ENCODE results near the gene MLPH. TPM values are rescaled to one million over a fixed set of nuclear protein-coding genes. Genes with fewer than 3 reads are reported as not detected.

Gene MLPH
- total RNA-seq, 2 donors from 2014 or later, result 0.75 to 1.0 TPM

- WGBS, 2 experiments (ENCODE audit: insufficient coverage in 1 of 2, insufficient read length in 1 of 2), result 94% methylated on average over 8 to 9 of the region's 9 CpGs
- no peak for TF ChIP-seq CTCF (conservative IDR thresholded peaks at IDR 0.05)
- H3K27ac Mint-ChIP-seq, result no peak overlapping the region
- no peaks in the 10 kb centered on the region for H3K36me3 Mint-ChIP-seq (ENCODE audit: low read depth)
- no peaks in the 10 kb centered on the region for H3K9me3 Mint-ChIP-seq
- no peak for DNase-seq
- Histone ChIP-seq H3K9ac (ENCODE audit: extremely low read depth, low read length, poor library complexity, severe bottlenecking) (no peak overlapping the region), H3K36me3 (ENCODE audit: control insufficient read depth, insufficient read depth, low read length) (no peaks in the 10 kb centered on the region), H3K9me3 (ENCODE audit: control insufficient read depth, low read length) (no peaks in the 10 kb centered on the region), H3K4me3 (ENCODE audit: low read length) (no peak overlapping the region), H3K27me3 (ENCODE audit: control insufficient read depth, insufficient read depth, low read length, poor library complexity, severe bottlenecking) (no peaks in the 10 kb centered on the region), H3K4me1 (ENCODE audit: control insufficient read depth, insufficient read depth, low read length) (no peaks in the 10 kb centered on the region), H3K27ac (ENCODE audit: low read depth, low read length) (no peak overlapping the region)
- H3K4me1 Mint-ChIP-seq, result peaks cover 4% of the 10 kb centered on the region
- H3K27me3 Mint-ChIP-seq (ENCODE audit: insufficient read depth), result no peaks in the 10 kb centered on the region
- no peak overlapping the region for H3K4me3 Mint-ChIP-seq
These were observed 26.6 kb downstream of the MLPH start for GRCh38 chr2:237513693-237514092.

GRCh38 chr2:237514474-237515130 lies 27.6 kb downstream of the MLPH start:
- H3K9me3 ChIP-seq (ENCODE audit: control insufficient read depth, low read length), result no peaks in the 10 kb centered on the region
- peaks cover 4% of the 10 kb centered on the region for H3K4me1 Mint-ChIP-seq
- no peak overlapping the region for H3K9ac ChIP-seq (ENCODE audit: extremely low read depth, low read length, poor library complexity, severe bottlenecking)
- no peaks in the 10 kb centered on the region for H3K36me3 ChIP-seq (ENCODE audit: control insufficient read depth, insufficient read depth, low read length)
- no peak overlapping the region for H3K4me3 ChIP-seq (ENCODE audit: low read length)
- H3K27ac Mint-ChIP-seq, result no peak overlapping the region
- 64 to 90% methylated on average over 4 to 6 of the region's 6 CpGs for WGBS, 2 experiments (ENCODE audit: insufficient coverage in 1 of 2, insufficient read length in 1 of 2)
- H3K4me1 ChIP-seq (ENCODE audit: control insufficient read depth, insufficient read depth, low read length), result no peaks in the 10 kb centered on the region
- H3K27me3 ChIP-seq (ENCODE audit: control insufficient read depth, insufficient read depth, low read length, poor library complexity, severe bottlenecking), result no peaks in the 10 kb centered on the region
- H3K36me3 Mint-ChIP-seq (ENCODE audit: low read depth), result no peaks in the 10 kb centered on the region
- H3K27ac ChIP-seq (ENCODE audit: low read depth, low read length), result peak overlapping the region; percentile 36
- H3K4me3 Mint-ChIP-seq, result no peak overlapping the region
- DNase-seq, result no peak
- no peaks in the 10 kb centered on the region for H3K27me3 Mint-ChIP-seq (ENCODE audit: insufficient read depth)
- TF ChIP-seq CTCF (conservative IDR thresholded peaks at IDR 0.05), result no peak
- H3K9me3 Mint-ChIP-seq, result no peaks in the 10 kb centered on the region

GRCh38 chr2:237515166-237515565 lies 28.1 kb downstream of the MLPH start:
- Histone ChIP-seq H3K9ac (ENCODE audit: extremely low read depth, low read length, poor library complexity, severe bottlenecking) (no peak overlapping the region), H3K36me3 (ENCODE audit: control insufficient read depth, insufficient read depth, low read length) (no peaks in the 10 kb centered on the region), H3K27ac (ENCODE audit: low read depth, low read length) (no peak overlapping the region), H3K27me3 (ENCODE audit: control insufficient read depth, insufficient read depth, low read length, poor library complexity, severe bottlenecking) (no peaks in the 10 kb centered on the region), H3K4me1 (ENCODE audit: control insufficient read depth, insufficient read depth, low read length) (no peaks in the 10 kb centered on the region), H3K9me3 (ENCODE audit: control insufficient read depth, low read length) (no peaks in the 10 kb centered on the region), H3K4me3 (ENCODE audit: low read length) (no peak overlapping the region)
- WGBS, 2 experiments (ENCODE audit: insufficient coverage in 1 of 2, insufficient read length in 1 of 2), result 93 to 96% methylated on average over 13 to 16 of the region's 16 CpGs
- Mint-ChIP-seq H3K27me3 (ENCODE audit: insufficient read depth) (no peaks in the 10 kb centered on the region), H3K27ac (no peak overlapping the region), H3K4me3 (no peak overlapping the region), H3K4me1 (peaks cover 4% of the 10 kb centered on the region), H3K9me3 (no peaks in the 10 kb centered on the region), H3K36me3 (ENCODE audit: low read depth) (no peaks in the 10 kb centered on the region)
- no peak for TF ChIP-seq CTCF (conservative IDR thresholded peaks at IDR 0.05)
- no peak for DNase-seq

All from endodermal cell (in vitro differentiated cells).